H1 (cell line): ENCODE measurements around the gene GSDME. TPM values are rescaled to one million over a fixed set of nuclear protein-coding genes. Genes with fewer than 3 reads are reported as not detected.

Source experiments
- CTCF ChIA-PET: fragments of 300-600 bp; sonication (Branson Sonifier 250); formaldehyde crosslinking; loops from one replicate; lab custom pipeline; 2021; ENCODE audit not compliant: partially characterized antibody; lab: Charles Lee
- POLR2A ChIA-PET: fragments of 300-600 bp; sonication (Branson Sonifier 250); formaldehyde crosslinking; loops from one replicate; lab custom pipeline; 2021; ENCODE audit warnings: inconsistent platforms; ENCODE audit not compliant: partially characterized antibody; lab: Charles Lee
- DNase-seq, 2 experiments: peaks; one replicate each; pipeline versions ENCODE4 v3.0.0 to v3.0.0-alpha.2; 2010 to 2022; ENCODE audit warnings: low spot score in 2 of 2, low read depth in 1 of 2, mixed read lengths in 1 of 2
- FAIRE-seq: peaks from 2 replicates; lab custom pipeline; 2011; peaks lifted over from hg19 to GRCh38; lab: Jason Lieb, UNC
- H2AFZ ChIP-seq: 2 replicates; pipeline ENCODE4 v1.8.1; 2012; ENCODE audit warnings: low read length, inconsistent platforms
- H2AK5ac ChIP-seq: 2 replicates; pipeline ENCODE4 v1.6.1; 2013; ENCODE audit warnings: low read depth, low read length
- H2BK120ac ChIP-seq: replicated peaks from 2 replicates; pipeline ENCODE3; 2013; ENCODE audit warnings: low read depth, low read length, inconsistent platforms
- H2BK12ac ChIP-seq: 2 replicates; pipeline ENCODE4 v1.6.1; 2013; ENCODE audit warnings: low read depth, low read length
- H2BK15ac ChIP-seq: 2 replicates; pipeline ENCODE4 v1.6.1; 2013; ENCODE audit warnings: low read length
- H2BK20ac ChIP-seq: 2 replicates; pipeline ENCODE4 v1.6.1; 2013; ENCODE audit warnings: low read length
- H2BK5ac ChIP-seq: 2 replicates; pipeline ENCODE4 v1.6.1; 2013; ENCODE audit warnings: low read depth, low read length
- H3K14ac ChIP-seq: 2 replicates; pipeline ENCODE4 v1.6.1; 2013; ENCODE audit warnings: inconsistent platforms; ENCODE audit not compliant: insufficient read length
- H3K18ac ChIP-seq: 2 replicates; pipeline ENCODE4 v1.6.1; 2013; ENCODE audit warnings: low read length; ENCODE audit errors: extremely low read depth
- H3K23ac ChIP-seq: 2 replicates; pipeline ENCODE4 v1.6.1; 2013; ENCODE audit warnings: inconsistent platforms; ENCODE audit not compliant: insufficient read length
- H3K23me2 ChIP-seq: 2 replicates; pipeline ENCODE4 v1.6.1; 2013; ENCODE audit warnings: low read depth, low read length
- H3K27ac ChIP-seq: 2 replicates; pipeline ENCODE4 v1.6.1; 2011; ENCODE audit warnings: low read depth, low read length, inconsistent platforms
- H3K27me3 ChIP-seq, 4 experiments: replicated peaks in 1 of 4; 1 replicate in 1 of 4; 2 replicates in 3 of 4; pipeline versions ENCODE4 v1.6.1 to v1.8.1; 2011 to 2013; ENCODE audit warnings: low read length in 3 of 4, mild to moderate bottlenecking in 3 of 4, inconsistent platforms in 2 of 4, mixed read lengths in 2 of 4, moderate library complexity in 1 of 4; ENCODE audit not compliant: control insufficient read depth in 3 of 4, insufficient read depth in 3 of 4; ENCODE audit errors: extremely low read depth in 1 of 4
- H3K36me3 ChIP-seq, 4 experiments: 2 replicates each; pipeline versions ENCODE4 v1.6.1 to v1.8.1; 2011 to 2013; ENCODE audit warnings: mild to moderate bottlenecking in 4 of 4, low read length in 3 of 4, moderate library complexity in 2 of 4, control low read depth in 1 of 4, inconsistent platforms in 1 of 4; ENCODE audit not compliant: insufficient read depth in 4 of 4, control insufficient read depth in 2 of 4
- H3K4ac ChIP-seq: replicated peaks from 2 replicates; pipeline ENCODE3; 2013; ENCODE audit warnings: low read length, low read depth, mixed read lengths, inconsistent platforms; ENCODE audit not compliant: insufficient read length
- H3K4me1 ChIP-seq, 4 experiments: replicated peaks in 1 of 4; 1 replicate in 1 of 4; 2 replicates in 3 of 4; pipeline versions ENCODE4 v1.6.1 to v1.8.1; 2011 to 2013; ENCODE audit warnings: low read length in 3 of 4, inconsistent platforms in 2 of 4, mixed read lengths in 1 of 4; ENCODE audit not compliant: insufficient read depth in 4 of 4, control insufficient read depth in 3 of 4
- H3K4me2 ChIP-seq, 2 experiments: 2 replicates each; pipeline versions ENCODE4 v1.6.1 to v1.8.1; 2011 to 2013; ENCODE audit warnings: low read depth in 2 of 2, low read length in 2 of 2, control low read depth in 1 of 2, inconsistent platforms in 1 of 2, mild to moderate bottlenecking in 1 of 2; ENCODE audit not compliant: insufficient read depth in 1 of 2
- H3K4me3 ChIP-seq, 4 experiments: fragments of 200-600, 300-600 bp in 1 of 4; sonication (generic), shearing (Covaris generic), sonication (Bioruptor Twin) in 1 of 4; 2 replicates each; pipeline versions ENCODE4 v1.5.1 to v1.8.1; 2011 to 2016; ENCODE audit warnings: low read length in 4 of 4, low read depth in 3 of 4, control low read depth in 2 of 4, inconsistent platforms in 2 of 4, mild to moderate bottlenecking in 2 of 4, mixed read lengths in 1 of 4, moderate library complexity in 1 of 4; ENCODE audit not compliant: insufficient read depth in 2 of 4; ENCODE audit errors: extremely low read depth in 1 of 4
- H3K56ac ChIP-seq: replicated peaks from 2 replicates; pipeline ENCODE3; 2013; ENCODE audit warnings: low read depth, mild to moderate bottlenecking, mixed read lengths, low read length, inconsistent platforms; ENCODE audit not compliant: insufficient read length
- H3K79me1 ChIP-seq: 2 replicates; pipeline ENCODE4 v1.6.1; 2013; ENCODE audit warnings: low read depth, low read length, control low read depth
- H3K79me2 ChIP-seq, 2 experiments: 2 replicates each; pipeline versions ENCODE4 v1.6.1 to v1.8.1; 2012 to 2013; ENCODE audit warnings: low read length in 2 of 2, mild to moderate bottlenecking in 2 of 2, inconsistent platforms in 1 of 2; ENCODE audit not compliant: insufficient read depth in 2 of 2, control insufficient read depth in 1 of 2
- H3K9ac ChIP-seq, 4 experiments: replicated peaks in 1 of 4; 1 replicate in 1 of 4; 2 replicates in 3 of 4; pipeline versions ENCODE4 v1.6.1 to v1.8.1; 2011 to 2013; ENCODE audit warnings: low read depth in 3 of 4, low read length in 3 of 4, control low read depth in 2 of 4, mild to moderate bottlenecking in 2 of 4, moderate library complexity in 2 of 4, inconsistent platforms in 1 of 4; ENCODE audit errors: extremely low read depth in 1 of 4
- H3K9me3 ChIP-seq, 2 experiments: 2 replicates each; pipeline versions ENCODE4 v1.6.1 to v1.8.1; 2012 to 2013; ENCODE audit warnings: mild to moderate bottlenecking in 2 of 2, moderate library complexity in 2 of 2, control low read depth in 1 of 2, inconsistent platforms in 1 of 2, low read depth in 1 of 2, low read length in 1 of 2, mixed read lengths in 1 of 2; ENCODE audit not compliant: insufficient read depth in 2 of 2
- H4K20me1 ChIP-seq, 2 experiments: replicated peaks in 1 of 2; 2 replicates each; pipeline versions ENCODE3 to v1.8.1; 2011 to 2013; ENCODE audit warnings: inconsistent platforms in 2 of 2, low read length in 2 of 2, mild to moderate bottlenecking in 1 of 2; ENCODE audit not compliant: insufficient read depth in 2 of 2, control insufficient read depth in 1 of 2
- H4K5ac ChIP-seq: 2 replicates; pipeline ENCODE4 v1.6.1; 2013; ENCODE audit warnings: low read length, low read depth, mixed read lengths, inconsistent platforms; ENCODE audit not compliant: insufficient read length
- H4K8ac ChIP-seq: 2 replicates; pipeline ENCODE4 v1.8.0; 2013; ENCODE audit warnings: mild to moderate bottlenecking, moderate library complexity, low read length, inconsistent platforms; ENCODE audit not compliant: insufficient read depth; ENCODE audit errors: extremely low read depth
- H4K91ac ChIP-seq: replicated peaks from 2 replicates; pipeline ENCODE3; 2013; ENCODE audit warnings: low read length, mixed read lengths, inconsistent platforms; ENCODE audit not compliant: insufficient read length
- JUND ChIP-seq: IDR thresholded peaks from 2 replicates; pipeline ENCODE4 v1.6.1; 2011; ENCODE audit warnings: mild to moderate bottlenecking, improper control_type of control experiment, low read length
- SP2 ChIP-seq: IDR thresholded peaks from 2 replicates; pipeline ENCODE4 v1.6.1; 2012; ENCODE audit warnings: mild to moderate bottlenecking, low read length, inconsistent platforms
- WGBS, 2 experiments: shearing (Covaris generic) in 1 of 2; methylation state at CpG; one replicate each; pipeline versions ENCODE4 v1.1.6 to v1.1.7; 2013 to 2015; ENCODE audit warnings: low lambda C conversion rate in 2 of 2, mixed read lengths in 2 of 2, inconsistent platforms in 1 of 2, low coverage in 1 of 2, missing lambda C conversion rate in 1 of 2; ENCODE audit not compliant: insufficient replicate concordance in 2 of 2, insufficient coverage in 1 of 2, insufficient read length in 1 of 2; ENCODE audit errors: extremely low coverage in 1 of 2, missing lambda C conversion rate in 1 of 2; 5-methylcytosine and 5-hydroxymethylcytosine counted together
- polyA plus RNA-seq, 7 experiments: library from polyadenylated mRNA; depleted of rRNA in 3 of 7; stranded (reverse) in 5 of 7; unstranded in 2 of 7; fragments of >200 nt in 5 of 7; fragments of 200-250 nt in 2 of 7; gene quantifications; 1 replicate in 5 of 7; 2 replicates in 1 of 7; 4 replicates in 1 of 7; pipeline versions ENCODE4 v1.2.1 to v1.2.3, GENCODE V29; 2011 to 2013; ENCODE audit warnings: missing spikeins in 2 of 7, mixed read lengths in 2 of 7
- total RNA-seq: library from RNA; stranded (reverse); fragmentation: NEBNext Ultra II Directional; extraction: Animal tissue kit (Norgen Biotek cat#: 25700); gene quantifications from 2 replicates; pipeline ENCODE4 v1.2.1, GENCODE V29; 2021

The GSDME gene
- total and polyA plus RNA-seq, 2 of the 8 experiments (the other 6 are each of a cell fraction or from before 2014, with no cell fraction given): 5.4 to 7.6 TPM

- H2AK5ac ChIP-seq: no peak overlapping the region
- no peak overlapping the region for H2BK5ac ChIP-seq
- DNase-seq: no peak
- H3K9ac ChIP-seq: no peak overlapping the region
- TF ChIP-seq SP2 (no peak), JUND (no peak)
- H3K36me3 ChIP-seq: peaks cover 0 to 19% (median 0%) of the 10 kb centered on the region in 4 experiments; a peak in 2 of 8 replicates
- no peak overlapping the region for H3K4me3 ChIP-seq
- H2BK20ac ChIP-seq: no peak overlapping the region
- H3K4ac ChIP-seq: no peak overlapping the region
- H4K8ac ChIP-seq: no peak overlapping the region
- H4K5ac ChIP-seq: no peak overlapping the region
- H3K79me2 ChIP-seq: no peaks in the 10 kb centered on the region; a peak in 1 of 4 replicates
- no peaks in the 10 kb centered on the region for H3K27me3 ChIP-seq
- H3K18ac ChIP-seq: no peak overlapping the region
- peaks cover 0 to 5% (median 3%) of the 10 kb centered on the region in 4 experiments; a peak in 3 of 7 replicates for H3K4me1 ChIP-seq
- H3K56ac ChIP-seq: no peak overlapping the region
- no peak overlapping the region for H3K23ac ChIP-seq
- no peak overlapping the region for H4K91ac ChIP-seq
- CTCF ChIA-PET: interaction anchor here (2.2 kb wide), 1 partner anchor 36 kb away, joined by 5 read pairs; no protein-coding TSS in a partner anchor
- H2BK12ac ChIP-seq: no peak overlapping the region
- H4K20me1 ChIP-seq: no peaks in the 10 kb centered on the region
- H3K79me1 ChIP-seq: no peaks in the 10 kb centered on the region
- 55% methylated on average over 1 of the region's 1 CpG; no CpG with 5 or more reads in 1 of the 2 experiments for WGBS, 2 experiments
- H2BK120ac ChIP-seq: no peak overlapping the region
- H3K23me2 ChIP-seq: no peaks in the 10 kb centered on the region
- POLR2A ChIA-PET: interaction anchor here (1.6 kb wide), 1 partner anchor 10 kb away, joined by 5 read pairs; no protein-coding TSS in a partner anchor
- no peak overlapping the region for H3K27ac ChIP-seq
- no peak overlapping the region for H3K4me2 ChIP-seq
- peak; percentile 88 for FAIRE-seq
- H2BK15ac ChIP-seq: no peak overlapping the region
- H2AFZ ChIP-seq: no peak overlapping the region
- H3K14ac ChIP-seq: no peak overlapping the region
- no peaks in the 10 kb centered on the region for H3K9me3 ChIP-seq
These were observed 71.6 kb downstream of the GSDME start for GRCh38 chr7:24685708-24686107.
